Effector CD8-positive, alpha-beta T cell (primary cell): ENCODE results near the gene ANXA6.
A peak's percentile ranks its signal among the peaks of the same experiment; 100 is the strongest.

Experiments
- DNase-seq: peaks from one replicate; lab custom pipeline; 2025; lab: John Stamatoyannopoulos, UW

The ANXA6 gene

DNA sequence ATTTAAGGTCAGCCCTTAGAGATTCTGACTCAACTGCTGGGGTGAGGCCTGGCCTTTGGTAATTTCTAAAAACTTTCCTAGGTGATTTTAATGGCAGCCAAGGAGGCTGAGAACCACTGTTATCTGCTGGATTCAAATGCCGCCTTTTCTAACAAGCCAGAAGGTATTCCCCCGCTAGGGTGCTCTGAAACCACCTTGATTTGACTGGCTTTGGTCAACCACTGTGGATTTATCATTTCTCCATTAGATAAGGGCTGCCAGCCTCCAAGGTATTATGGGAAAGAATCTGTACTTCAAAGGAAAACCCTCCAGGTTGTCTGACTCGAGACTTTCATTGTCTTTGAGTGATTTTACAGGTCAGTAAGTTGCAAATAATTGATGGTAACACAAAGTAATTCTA is 4.3 kb downstream of the ANXA6 start:
- no peak for DNase-seq

DNA sequence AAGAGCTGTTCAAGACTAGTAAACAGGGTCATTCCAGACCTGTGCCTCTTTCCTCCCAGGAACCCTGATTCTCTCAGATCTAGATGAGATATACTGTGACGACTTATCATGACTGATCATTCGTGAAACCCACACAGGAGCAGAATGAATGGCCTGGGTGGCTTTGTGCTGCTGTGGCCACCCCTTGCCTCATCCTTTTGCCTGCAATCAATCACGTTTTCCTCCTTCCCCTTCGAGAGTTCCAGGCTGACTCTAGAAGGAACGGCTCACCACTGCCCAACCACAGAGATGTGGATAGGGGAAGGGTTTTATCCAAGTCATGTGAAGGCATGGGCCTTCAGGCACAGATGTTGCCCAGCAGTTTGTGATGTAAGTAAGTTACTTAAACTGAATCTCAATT is 5.8 kb downstream of the ANXA6 start:
- DNase-seq, result no peak

DNA sequence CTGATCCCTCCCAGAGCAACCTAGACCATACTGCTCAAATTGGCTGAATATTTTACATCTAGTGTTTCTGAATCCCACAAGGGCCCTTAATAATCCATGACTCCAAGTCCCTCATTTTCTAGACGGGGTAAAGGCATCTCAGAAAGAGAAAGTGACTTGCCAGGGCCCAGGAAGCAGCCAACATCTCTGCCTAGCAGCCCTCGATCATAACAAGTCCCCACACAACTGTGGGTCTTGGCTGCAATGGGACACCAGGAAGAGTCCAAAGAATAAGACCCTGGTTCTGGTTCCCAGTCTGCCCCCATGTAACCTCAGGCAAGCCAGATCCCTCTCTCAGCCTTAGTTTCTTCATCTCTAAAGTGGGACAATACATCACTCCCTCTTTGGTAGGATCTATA is 6.3 kb downstream of the ANXA6 start:
- DNase-seq, result no peak

DNA sequence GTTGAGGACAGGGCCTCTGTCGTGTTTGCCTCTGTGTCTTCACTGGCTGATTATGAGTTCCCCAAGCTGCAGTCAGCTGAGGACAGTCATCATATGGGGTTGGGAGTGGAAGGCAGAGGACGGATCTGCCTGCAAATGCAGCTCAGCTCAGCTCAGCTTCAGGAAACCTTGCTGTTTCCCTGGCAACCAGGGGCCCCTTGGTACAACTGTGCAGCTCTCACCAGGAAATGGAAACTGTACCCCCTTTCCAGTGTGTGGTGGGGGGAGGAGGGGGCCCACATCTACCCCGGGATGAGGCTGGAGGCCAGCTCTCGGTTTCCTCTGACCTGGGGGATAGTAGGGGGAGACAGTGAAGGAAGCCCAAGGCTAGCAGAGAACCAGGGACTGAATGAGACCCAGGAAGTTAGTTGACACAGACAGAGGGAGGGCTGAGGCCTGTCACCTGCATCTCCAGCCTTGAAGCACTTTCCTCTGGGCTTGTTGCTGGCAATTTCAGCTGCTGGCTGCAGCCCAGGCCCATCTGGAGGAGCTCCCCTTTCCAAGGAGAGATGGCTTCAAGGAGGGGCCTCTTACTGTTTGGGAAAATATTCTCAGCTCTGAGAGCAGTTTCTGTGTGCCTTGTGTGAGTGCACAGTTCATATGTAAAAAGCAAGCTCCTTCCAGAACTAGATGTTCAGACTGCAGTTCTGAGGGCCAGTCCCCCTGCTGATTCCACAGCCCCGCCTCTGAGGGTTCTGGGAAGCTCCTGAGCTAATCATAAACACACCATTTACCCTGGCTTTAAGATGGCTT is 6.9 kb downstream of the ANXA6 start:
- peak; percentile 52 for DNase-seq

DNA sequence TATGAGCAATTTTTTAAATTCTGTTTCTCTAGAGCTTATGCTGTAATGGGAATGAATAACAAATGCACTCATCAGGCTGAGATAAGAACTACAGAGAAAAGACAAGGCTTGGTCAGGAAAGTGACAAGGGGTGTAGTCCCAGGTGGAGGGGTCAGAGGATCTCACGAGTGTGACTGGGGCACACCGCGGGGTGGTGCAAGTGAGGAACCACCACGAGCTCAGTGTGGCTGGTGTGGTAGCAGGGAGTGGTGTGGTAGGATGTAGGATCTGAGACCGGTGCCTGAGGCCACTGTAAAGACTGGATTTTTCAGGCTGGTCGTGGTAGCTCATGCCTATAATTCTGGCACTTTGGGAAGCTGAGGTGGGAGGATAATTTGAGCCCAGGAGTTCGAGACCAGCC is 9.0 kb downstream of the ANXA6 start:
- DNase-seq, result no peak

DNA sequence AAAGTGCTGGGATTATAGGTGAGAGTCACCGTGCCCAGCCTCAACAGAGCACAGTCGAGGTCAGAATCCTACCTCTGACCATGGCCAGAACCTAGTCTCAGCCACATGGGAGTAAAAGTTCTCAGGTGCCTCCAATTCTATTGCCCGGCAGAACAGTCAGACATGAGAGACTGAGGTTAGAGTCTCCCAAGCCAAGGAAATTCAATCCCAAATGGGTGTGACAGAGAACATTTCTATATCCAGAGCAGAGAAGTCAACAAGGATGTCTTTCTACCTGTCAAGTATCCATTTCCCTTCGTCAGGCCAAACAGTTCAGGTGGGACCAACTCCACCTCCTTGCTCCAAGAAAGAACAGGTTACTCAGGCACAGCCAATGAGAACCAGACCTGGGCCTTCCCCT is 10.5 kb downstream of the ANXA6 start:
- DNase-seq, result no peak

DNA sequence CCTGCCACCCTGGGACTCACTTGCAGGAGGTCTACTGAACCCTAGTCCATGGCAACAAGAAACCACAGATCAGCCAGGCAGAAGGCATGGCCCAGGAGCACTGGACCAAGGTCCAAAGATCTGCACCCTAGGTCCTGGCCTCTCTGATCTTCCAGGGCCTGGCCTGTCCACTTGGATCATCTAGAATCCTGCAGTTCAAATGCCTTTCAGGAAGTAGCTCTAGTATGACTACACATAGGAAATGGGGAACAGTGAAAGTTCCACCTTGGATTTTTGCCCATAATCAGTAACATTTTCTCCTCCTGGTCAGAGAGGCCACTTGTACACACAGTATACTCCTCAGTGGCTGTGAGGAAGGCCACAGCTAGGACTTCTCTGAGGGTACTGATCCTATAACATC is 11.5 kb downstream of the ANXA6 start:
- no peak for DNase-seq

DNA sequence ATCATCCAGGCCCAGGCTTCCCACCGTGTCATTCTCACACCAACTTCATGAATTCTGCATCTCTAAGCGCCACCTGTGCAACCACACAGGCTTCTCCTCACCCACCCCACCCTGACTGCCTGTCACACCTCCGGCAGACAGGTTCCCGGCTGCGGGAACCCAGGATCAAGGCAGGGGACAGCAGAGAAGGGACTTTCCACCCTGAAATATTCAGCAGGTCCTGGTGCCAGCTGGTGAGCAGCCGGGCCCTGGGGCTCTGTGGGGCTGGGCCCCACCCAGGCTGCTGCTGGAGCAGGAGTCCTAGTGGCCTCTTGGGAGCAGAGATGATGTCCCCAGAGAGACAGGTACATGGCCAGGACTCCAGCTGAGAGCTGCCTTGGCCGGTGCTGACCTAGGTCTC is 12.7 kb downstream of the ANXA6 start:
- DNase-seq, result no peak

DNA sequence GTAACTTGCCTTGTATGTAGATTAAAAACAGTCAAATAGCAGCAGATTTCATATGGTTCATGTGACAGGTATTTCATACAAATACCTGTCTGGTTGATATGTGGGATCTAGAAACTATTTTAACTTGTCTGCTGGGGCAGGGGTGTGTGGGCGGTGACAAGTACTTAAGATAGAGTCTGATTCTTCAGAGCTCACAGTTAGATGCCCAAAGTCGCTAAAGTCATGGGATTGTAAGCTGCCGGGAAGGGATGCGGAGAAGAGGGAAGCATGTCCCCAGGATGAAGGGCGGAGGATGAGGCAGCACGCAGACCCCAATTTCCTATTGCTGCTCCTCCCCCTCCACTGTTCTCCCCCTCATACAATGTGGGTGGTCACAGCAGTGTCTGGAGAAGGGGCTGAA is 13.3 kb downstream of the ANXA6 start:
- no peak for DNase-seq

DNA sequence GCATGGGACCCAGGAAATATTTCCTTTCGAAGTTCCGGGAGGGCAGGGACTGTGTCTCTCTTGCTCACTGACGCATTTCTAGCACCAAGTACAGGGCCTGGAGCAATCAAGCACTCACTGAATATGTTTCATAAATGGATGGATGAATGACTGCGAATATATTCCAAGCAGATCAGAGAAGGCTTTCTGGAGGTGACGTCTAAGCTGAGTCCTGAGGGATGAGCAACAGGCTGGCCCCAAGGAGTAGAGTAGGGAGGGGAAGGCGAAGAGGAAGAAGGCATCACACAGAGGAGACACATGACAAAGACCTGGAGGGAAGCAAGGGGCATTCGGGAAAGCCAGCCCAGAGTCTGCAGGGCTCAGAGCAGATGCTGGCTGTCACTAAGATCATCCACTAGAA is 13.9 kb downstream of the ANXA6 start:
- DNase-seq, result no peak

DNA sequence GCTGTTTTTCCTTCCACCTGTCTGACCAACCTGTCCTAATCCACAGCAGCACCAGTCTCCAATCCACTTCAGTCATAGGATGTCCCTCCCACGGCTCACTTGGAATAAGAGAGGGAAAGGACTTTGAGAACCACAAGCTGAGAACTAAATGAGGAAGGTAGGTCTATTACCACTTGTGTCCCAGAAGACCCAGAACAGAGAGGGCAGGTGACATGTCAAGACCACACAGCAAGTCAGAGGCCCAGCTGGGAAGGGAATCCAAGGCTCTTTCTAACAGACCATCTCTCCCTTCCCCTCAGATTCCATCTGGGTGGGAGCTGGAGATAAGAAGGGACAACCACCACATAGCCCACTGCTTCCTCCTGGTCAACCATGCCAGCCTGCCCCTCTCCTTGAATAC is 14.6 kb downstream of the ANXA6 start:
- DNase-seq, result no peak

DNA sequence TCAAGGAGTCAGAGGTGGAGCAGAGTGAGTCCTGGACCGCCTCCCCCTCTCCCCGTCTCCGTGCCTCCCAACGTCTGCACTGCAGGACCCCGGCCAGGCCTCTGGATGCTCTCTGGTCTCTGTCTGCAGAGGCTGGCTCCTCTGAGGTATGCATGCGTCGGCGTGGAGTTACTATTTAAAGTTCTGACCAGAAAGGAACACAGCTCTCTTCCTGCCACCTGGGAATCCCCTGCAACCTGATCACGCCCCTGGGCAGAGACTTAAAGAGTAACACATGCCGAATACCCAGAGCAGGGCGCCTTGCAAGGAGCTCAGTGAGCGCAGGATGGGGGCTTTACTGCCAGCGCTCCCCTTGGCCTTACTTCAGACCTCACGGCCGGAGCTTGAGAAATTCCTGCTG is 16.0 kb downstream of the ANXA6 start:
- peak; percentile 23 for DNase-seq

DNA sequence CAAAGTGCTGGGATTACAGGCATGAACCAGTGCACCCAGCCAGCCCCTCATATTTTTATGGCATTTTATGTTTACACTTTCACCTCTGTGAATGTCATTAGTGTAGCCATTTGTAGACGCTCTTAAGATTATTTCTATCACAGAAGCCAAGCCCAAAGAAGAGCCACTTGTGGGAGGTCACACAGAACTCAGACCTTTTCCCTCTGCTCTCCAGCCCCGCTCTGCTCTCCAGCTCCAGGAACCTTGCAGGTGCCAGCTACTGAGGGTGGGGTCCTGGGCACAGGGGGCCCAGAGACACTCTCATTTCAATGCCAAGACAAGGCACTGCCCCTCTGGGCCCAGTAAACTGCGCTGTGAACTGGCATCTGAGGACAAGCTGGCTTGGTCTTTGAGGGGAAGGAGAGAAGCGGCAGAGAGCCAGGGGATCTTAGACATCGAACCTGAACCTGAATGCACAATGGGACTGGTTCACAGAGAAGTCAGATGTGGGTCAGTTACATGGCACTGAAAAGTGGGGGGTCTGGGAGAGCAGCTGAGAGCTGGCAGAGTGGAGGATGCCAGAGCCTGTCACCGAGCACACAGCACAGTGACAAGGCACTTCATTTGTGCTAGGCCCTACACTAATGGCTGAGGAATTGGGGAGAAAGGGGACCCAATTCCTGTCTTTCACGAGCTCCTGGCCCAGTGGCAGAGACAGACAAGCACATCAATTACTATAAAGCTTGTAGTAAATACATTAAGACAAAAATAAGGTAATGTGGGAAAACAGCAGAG is 16.7 kb downstream of the ANXA6 start:
- no peak for DNase-seq

DNA sequence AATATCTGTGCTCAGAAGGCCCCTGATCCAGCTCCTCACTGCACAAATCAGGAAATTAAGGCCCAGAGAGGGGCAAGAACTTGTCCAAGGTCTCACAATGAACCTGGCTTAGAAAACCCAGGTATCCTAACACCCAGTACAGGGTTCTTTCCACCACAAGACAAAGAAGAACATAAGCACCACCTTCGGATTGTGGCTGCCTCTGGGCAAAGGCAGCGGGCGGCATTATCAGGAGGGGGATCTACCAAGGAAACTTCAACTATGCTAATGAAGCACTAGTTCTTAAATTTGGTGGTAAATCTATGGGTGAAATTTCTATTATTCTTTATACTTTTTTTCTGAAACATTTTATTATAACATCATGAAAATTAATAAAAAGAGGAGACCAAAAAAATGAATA is 17.9 kb downstream of the ANXA6 start:
- DNase-seq, result no peak

DNA sequence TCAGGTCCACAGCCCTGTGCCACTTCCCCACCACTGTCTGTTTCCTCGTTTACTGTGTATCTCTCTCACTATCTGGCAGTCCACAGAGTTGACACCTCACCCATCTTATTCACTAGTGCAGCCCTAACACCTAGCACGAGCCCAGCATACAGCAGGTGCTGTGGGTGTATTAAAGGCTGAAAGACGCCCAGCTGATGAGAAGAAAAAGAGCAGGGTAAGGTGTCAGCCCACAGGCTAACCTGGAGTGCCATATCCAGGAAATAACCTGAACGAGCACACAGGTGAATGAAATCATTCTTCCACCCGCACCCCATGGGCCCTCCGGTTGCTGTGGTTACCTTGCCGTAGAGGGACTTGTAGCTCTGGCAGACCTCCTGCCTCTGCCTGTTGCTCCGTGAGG is 18.6 kb downstream of the ANXA6 start:
- no peak for DNase-seq

DNA sequence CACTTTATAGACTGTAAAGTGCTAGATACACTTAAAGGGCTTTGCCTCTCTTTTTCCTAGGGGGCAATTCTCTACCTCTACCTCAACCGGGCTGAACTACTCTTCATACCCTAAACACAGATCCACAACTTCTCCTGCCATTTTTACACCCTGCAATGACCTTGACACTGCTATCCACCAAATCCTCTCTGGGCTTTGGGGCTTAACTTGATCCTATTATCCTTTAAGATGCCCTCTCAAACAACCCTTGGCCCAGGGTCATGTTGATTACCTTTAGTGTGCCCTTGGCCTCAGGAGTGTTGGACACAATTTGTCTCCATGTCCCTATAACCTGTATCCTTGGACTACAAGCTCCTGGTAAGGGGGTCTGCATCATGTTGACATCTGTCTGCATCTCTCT is 19.5 kb downstream of the ANXA6 start:
- DNase-seq, result no peak

DNA sequence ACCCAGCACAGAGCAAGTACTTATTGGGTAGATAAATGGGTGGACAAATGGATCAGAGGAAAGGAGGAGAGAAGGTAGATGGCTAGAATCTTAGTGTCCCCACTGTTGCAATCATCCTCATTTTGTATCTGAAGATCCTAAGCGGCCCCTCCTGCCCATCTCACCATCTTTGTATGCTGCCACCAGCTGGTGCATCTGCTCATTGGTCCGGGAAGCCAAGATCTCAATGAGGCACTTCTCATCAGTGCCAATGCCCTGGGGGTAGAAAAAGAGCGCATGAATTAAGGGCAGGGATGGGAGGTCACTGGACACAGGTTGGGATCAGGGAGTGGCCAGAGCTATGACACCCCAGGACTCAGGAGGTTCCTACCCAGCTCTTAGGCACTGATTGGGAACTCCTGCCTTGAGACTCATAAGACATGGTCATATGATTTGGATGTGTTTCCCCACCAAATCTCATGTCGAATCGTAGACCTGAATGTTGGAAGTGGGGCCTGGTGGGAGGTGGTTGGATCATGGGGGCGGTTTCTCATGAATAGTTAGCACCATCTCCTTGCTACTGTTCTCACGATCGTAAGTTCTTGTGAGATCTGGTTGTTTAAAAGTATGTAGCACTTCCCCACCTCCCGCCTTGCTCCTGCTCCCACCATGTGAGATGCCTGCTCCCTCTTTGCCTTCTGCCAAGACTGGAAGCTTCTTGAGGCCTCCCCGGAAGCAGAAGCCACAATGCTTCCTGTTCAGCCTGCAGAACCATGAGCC is 20.3 kb downstream of the ANXA6 start:
- DNase-seq, result no peak

DNA sequence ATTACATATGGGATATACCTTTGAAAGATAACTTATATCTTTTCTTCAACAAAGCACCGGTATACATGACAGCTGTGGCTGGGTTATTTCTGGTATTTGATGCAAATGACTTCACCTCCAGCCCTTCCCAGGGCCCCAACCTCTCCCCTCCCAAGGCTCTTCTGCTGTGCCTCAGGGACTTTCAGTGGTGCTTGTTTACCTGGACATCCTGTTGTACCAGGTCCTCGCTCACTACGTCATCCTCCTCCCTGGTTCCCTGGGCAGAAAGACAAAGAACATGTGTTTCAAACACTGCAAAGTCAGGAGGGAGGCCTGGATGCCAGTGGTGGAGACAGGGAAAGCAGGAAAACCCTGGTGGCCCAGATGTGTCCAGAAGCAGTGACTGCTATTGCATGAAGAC is 23.4 kb downstream of the ANXA6 start:
- DNase-seq, result no peak

DNA sequence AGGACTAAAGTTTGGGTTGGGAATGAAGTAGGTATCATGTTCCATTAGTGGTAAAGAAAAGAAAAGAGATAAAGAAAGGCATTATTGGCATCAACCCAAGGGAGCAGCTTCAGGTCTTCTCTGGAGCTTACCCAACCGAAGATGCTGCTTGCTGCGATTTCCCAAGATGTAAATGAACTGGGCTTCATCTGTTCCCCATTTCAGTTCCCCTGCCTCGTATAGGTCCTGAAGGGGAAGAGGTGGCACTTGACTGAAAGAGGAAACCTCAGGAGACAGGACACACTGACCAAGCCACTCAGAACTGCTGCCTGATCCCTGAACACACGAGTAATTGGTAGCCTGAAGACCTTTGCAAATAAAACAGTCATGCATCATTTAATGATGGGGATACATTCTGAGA is 24.6 kb downstream of the ANXA6 start:
- no peak for DNase-seq

DNA sequence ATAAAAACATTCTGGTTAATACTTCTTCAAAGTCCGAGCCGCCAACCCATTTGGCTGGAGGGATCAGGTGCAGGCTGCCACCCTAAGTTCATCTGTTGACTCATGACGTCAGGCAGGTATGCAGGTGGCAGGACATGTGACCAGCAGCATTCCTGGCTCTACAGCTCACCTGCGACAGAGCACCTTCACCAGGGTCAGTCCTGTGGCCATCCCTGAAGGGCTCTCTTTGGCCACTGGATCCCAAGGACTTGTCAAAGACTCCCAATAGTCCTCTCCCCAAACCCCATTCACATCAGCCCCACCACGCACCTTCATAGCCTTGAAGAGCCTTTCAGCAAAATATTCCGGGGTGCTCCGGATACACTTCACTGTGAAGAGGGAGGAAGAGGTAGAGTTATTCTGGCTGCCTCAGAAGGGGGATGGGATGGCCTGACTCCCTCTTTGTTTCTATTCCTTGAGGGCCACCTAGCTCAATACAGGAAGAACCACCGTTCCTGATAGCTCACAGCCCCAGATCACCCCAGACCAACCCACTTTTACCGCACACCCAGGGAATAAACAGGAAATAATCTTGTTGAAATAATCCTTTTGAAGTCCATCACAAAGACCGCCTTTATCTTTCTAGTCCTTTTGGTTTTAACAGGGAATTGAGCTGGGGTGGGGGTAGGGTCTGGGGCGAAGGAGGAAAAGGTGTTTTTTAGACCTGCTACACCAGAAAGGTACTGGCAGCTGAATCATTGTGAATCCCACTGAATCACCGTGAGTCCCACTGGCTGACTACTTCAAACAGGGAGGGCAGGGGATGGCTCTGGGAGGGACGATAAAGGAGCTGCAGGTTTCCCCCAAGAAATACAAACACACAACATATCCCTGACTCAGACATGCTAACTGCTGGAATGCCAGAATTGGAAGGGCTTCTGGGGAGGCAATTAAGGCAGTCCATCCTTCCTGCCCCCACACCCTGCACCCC is 26.4 kb downstream of the ANXA6 start:
- no peak for DNase-seq

DNA sequence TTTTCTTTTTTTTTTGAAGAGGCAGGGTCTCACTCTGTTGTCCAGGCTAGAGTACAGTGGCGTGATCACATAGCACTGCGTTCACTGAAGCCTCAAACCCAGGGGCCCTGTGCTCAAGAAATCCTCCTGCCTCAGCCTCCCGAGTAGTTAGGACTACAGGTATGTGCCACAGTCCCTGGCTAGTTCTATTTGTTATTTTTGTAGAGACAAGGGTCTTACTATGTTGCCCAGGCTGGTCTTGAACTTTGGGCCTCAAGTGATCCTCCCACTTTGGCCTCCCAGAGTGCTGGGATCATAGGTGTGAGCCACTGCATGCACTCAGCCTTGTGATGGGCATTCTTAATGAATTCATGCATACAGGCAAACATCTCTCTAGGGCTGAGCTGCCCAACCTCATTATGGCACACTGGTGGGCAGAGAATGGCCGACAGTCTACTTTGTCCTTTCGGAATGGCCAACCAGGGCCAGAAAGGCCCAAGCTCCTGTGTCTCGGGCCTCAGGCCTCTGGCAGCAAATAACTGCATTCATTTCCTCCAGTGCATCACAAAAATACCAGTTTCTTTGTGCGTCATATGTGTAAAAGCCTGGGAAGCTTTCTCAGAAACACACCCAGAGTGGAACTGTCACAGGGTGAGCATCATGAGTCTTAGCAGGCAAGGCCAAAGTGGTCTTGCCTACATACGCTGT is 27.2 kb downstream of the ANXA6 start:
- DNase-seq, result no peak
